ENCODE data around the gene CNTNAP3. TPM values are rescaled to one million over a fixed set of nuclear protein-coding genes. Genes with fewer than 3 reads are reported as not detected.
"Not testable (repeated sequence)": the region's sequence is repeated elsewhere in the genome, so short reads cannot be mapped to it uniquely, and the experiment has no call there.

CNTNAP3 gene
- total RNA-seq, 1 experiment from 2014 or later = not detected

DNA sequence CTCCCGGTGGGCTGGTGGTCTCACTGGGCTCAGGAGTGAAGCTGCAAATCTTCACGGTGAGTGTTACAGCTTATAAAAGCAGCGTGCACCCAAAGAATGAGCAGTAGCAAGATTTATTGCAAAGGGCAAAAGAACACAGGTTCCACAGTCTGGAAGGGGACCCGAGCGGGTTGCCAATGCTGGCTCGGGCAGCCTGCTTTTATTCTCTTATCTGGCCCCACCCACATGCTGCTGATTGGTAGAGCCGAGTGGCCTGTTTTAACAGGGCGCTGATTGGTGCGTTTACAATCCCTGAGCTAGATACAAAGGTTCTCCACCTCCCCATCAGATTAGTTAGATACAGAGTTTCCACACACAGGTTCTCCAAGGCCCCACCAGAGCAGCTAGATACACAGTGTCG is 246.2 kb downstream of the CNTNAP3 start:
- H3K27ac Mint-ChIP-seq (ENCODE audit: unreplicated experiment); H3K36me3 Mint-ChIP-seq (ENCODE audit: insufficient read depth, unreplicated experiment); H3K36me3 ChIP-seq (ENCODE audit: control insufficient read depth, insufficient read depth, low read length); H3K9me3 Mint-ChIP-seq (ENCODE audit: unreplicated experiment); intact Hi-C loops (cut with micrococcal nuclease; ENCODE audit: unreplicated experiment); H3K4me3 Mint-ChIP-seq (ENCODE audit: unreplicated experiment); DNase-seq; CTCF ChIA-PET; H3K27me3 ChIP-seq (replicated peaks; ENCODE audit: control insufficient read depth, insufficient read depth, low read length); H3K27me3 Mint-ChIP-seq (ENCODE audit: insufficient read depth, unreplicated experiment); H3K9me3 ChIP-seq; BruUV-seq (replicated peaks); POLR2A ChIA-PET; H3K4me1 Mint-ChIP-seq (ENCODE audit: low read depth, unreplicated experiment); H3K4me3 ChIP-seq (ENCODE audit: low read depth, low read length); H3K4me1 ChIP-seq: not testable (repeated sequence)

DNA sequence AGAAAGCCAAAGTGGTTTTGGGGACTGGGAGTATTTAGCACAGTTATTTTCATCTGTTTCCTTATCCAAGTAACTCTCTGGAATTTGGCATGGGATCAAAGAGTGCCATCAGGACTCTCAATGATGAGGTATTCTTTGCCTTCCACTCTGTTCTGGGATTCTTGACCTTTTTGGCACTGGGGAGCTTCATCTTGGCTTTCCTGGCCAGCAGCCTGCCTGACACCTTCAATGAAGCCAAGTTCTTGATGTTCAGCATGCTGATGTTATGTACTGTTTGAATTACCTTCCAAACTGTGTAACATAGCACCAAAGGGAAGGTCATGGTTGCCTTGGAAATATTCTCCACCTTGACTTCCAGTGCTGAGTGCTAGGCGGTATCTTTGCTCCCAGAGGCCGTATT is 248.8 kb downstream of the CNTNAP3 start:
- H3K4me1 Mint-ChIP-seq (ENCODE audit: low read depth, unreplicated experiment); intact Hi-C loops (cut with micrococcal nuclease; ENCODE audit: unreplicated experiment); H3K27ac Mint-ChIP-seq (ENCODE audit: unreplicated experiment): not testable (repeated sequence)

DNA sequence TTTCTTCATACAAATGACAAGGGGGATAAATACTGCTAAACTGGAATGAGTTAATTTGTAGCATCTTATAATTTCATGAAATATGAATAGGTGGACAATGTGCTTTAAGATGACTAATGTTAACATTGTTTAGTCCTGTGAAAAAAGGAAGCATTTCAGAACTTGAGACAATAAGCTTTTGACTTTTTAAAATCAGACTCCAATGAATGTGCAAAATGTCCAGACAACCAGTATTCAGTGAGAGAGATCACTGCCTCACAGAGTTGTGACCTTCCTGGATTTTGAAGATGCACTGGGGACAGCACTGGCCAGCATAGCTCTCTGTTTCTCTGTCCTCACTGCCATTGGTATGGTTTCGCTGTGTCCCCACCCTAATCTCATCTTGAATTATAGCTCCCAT is 249.7 kb downstream of the CNTNAP3 start:
- BruUV-seq (replicated peaks) = not testable (repeated sequence)

More for the DNA sequence above, 248.8 kb downstream of the CNTNAP3 start:
- H3K27me3 ChIP-seq (replicated peaks; ENCODE audit: control insufficient read depth, insufficient read depth, low read length); BruUV-seq (replicated peaks); H3K36me3 Mint-ChIP-seq (ENCODE audit: insufficient read depth, unreplicated experiment); H3K36me3 ChIP-seq (ENCODE audit: control insufficient read depth, insufficient read depth, low read length); H3K4me3 Mint-ChIP-seq (ENCODE audit: unreplicated experiment); H3K9me3 ChIP-seq; H3K27me3 Mint-ChIP-seq (ENCODE audit: insufficient read depth, unreplicated experiment); CTCF ChIA-PET; POLR2A ChIA-PET; DNase-seq; H3K9me3 Mint-ChIP-seq (ENCODE audit: unreplicated experiment); H3K4me3 ChIP-seq (ENCODE audit: low read depth, low read length); H3K4me1 ChIP-seq: not testable (repeated sequence)

DNA sequence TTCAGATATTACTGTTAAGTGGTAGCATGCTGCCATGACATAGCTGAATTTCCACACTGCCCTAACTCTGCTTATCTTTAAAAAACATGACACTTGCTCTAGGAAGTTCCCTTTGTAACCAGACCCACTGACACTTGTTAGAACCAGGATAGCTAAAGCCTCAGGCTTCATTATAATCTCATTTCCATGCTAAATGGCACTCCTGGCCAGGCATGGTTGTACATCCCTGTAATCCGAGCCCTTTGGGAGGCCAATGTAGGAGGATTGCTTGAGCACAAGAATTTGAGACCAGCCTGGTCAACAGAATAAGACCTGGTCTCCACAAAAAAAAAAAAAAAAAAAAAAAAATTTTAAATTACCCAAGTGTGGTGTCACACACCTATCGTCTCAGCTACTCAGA is 254.1 kb downstream of the CNTNAP3 start:
- DNase-seq; CTCF ChIA-PET; H3K27me3 Mint-ChIP-seq (ENCODE audit: insufficient read depth, unreplicated experiment); H3K4me1 ChIP-seq; H3K27me3 ChIP-seq (replicated peaks; ENCODE audit: control insufficient read depth, insufficient read depth, low read length); BruUV-seq (replicated peaks); intact Hi-C loops (cut with micrococcal nuclease; ENCODE audit: unreplicated experiment); H3K9me3 ChIP-seq; H3K36me3 Mint-ChIP-seq (ENCODE audit: insufficient read depth, unreplicated experiment); H3K9me3 Mint-ChIP-seq (ENCODE audit: unreplicated experiment); H3K36me3 ChIP-seq (ENCODE audit: control insufficient read depth, insufficient read depth, low read length); H3K4me3 Mint-ChIP-seq (ENCODE audit: unreplicated experiment); H3K4me1 Mint-ChIP-seq (ENCODE audit: low read depth, unreplicated experiment); H3K4me3 ChIP-seq (ENCODE audit: low read depth, low read length); POLR2A ChIA-PET; H3K27ac Mint-ChIP-seq (ENCODE audit: unreplicated experiment): not testable (repeated sequence)

More for the DNA sequence above, 249.7 kb downstream of the CNTNAP3 start:
- H3K4me3 Mint-ChIP-seq (ENCODE audit: unreplicated experiment); H3K4me1 ChIP-seq; H3K9me3 ChIP-seq; H3K36me3 Mint-ChIP-seq (ENCODE audit: insufficient read depth, unreplicated experiment); H3K9me3 Mint-ChIP-seq (ENCODE audit: unreplicated experiment); H3K4me1 Mint-ChIP-seq (ENCODE audit: low read depth, unreplicated experiment); H3K27ac Mint-ChIP-seq (ENCODE audit: unreplicated experiment); H3K27me3 Mint-ChIP-seq (ENCODE audit: insufficient read depth, unreplicated experiment); DNase-seq; intact Hi-C loops (cut with micrococcal nuclease; ENCODE audit: unreplicated experiment); CTCF ChIA-PET; H3K36me3 ChIP-seq (ENCODE audit: control insufficient read depth, insufficient read depth, low read length); H3K27me3 ChIP-seq (replicated peaks; ENCODE audit: control insufficient read depth, insufficient read depth, low read length); H3K4me3 ChIP-seq (ENCODE audit: low read depth, low read length); POLR2A ChIA-PET: not testable (repeated sequence)

DNA sequence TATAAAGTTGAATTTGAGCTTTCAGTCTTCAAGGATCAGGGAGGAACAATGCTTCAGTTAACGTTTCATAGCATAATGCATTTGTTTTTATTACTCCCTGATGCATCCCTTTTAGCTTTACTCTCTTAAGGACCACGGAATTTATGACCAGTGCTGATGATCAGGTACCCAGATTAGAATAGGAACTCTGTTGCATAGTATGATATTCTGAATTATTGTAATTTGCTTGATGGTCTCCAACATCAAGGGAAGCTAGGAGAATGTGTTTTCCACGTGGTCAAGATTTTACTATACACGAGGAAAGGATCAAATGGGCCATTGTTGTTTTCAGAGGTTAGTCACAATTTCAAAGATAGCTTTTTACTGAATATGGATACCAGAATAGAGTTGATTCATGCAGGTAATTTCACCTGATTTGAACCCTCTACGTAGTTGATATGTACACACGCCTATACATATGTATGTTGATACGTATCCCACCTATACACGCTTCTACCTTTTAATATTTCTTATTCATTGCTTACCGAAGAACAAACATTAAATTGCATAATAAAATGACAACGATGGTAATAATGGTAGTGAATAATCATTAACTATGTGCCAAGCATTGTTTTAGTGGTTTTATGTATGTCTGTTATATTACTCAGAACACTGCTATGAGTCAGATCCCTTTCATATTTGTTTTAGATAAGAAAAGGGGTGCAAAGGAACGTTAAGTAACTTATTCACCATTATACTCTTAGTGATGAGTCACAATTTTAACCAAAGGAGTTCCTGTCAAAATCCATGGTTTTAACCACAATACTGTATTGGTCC is 257.6 kb downstream of the CNTNAP3 start:
- H3K4me1 Mint-ChIP-seq (ENCODE audit: low read depth, unreplicated experiment); H3K36me3 Mint-ChIP-seq (ENCODE audit: insufficient read depth, unreplicated experiment); H3K9me3 ChIP-seq; H3K4me3 Mint-ChIP-seq (ENCODE audit: unreplicated experiment); DNase-seq; POLR2A ChIA-PET; CTCF ChIA-PET; H3K36me3 ChIP-seq (ENCODE audit: control insufficient read depth, insufficient read depth, low read length); H3K4me1 ChIP-seq; BruUV-seq (replicated peaks); H3K9me3 Mint-ChIP-seq (ENCODE audit: unreplicated experiment); H3K27me3 Mint-ChIP-seq (ENCODE audit: insufficient read depth, unreplicated experiment); H3K4me3 ChIP-seq (ENCODE audit: low read depth, low read length); intact Hi-C loops (cut with micrococcal nuclease; ENCODE audit: unreplicated experiment); H3K27ac Mint-ChIP-seq (ENCODE audit: unreplicated experiment); H3K27me3 ChIP-seq (replicated peaks; ENCODE audit: control insufficient read depth, insufficient read depth, low read length): not testable (repeated sequence)

DNA sequence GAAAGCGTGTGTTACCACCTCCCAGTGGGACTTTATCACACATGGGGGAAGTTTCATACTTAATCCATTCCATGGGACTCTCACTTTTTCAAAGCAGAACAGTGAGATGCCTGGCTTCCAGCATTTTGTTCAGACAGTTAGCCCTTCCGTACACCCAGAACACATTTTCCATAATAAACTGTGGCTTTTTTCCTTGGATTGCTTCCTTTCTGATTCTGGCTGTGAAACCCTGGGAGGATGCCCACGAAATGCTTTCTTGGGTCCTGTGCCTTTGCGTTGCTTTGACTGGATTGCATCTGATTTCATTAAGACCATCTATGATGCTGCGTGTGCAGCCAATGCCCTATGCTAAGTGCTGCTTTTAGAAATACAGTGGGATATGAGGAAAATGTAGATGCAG is 259.1 kb downstream of the CNTNAP3 start:
- H3K27ac Mint-ChIP-seq (ENCODE audit: unreplicated experiment); CTCF ChIA-PET; H3K9me3 ChIP-seq; H3K27me3 ChIP-seq (replicated peaks; ENCODE audit: control insufficient read depth, insufficient read depth, low read length); DNase-seq; BruUV-seq (replicated peaks); H3K36me3 ChIP-seq (ENCODE audit: control insufficient read depth, insufficient read depth, low read length); H3K4me1 ChIP-seq; H3K36me3 Mint-ChIP-seq (ENCODE audit: insufficient read depth, unreplicated experiment); H3K27me3 Mint-ChIP-seq (ENCODE audit: insufficient read depth, unreplicated experiment); intact Hi-C loops (cut with micrococcal nuclease; ENCODE audit: unreplicated experiment); H3K4me3 Mint-ChIP-seq (ENCODE audit: unreplicated experiment); H3K4me3 ChIP-seq (ENCODE audit: low read depth, low read length); H3K4me1 Mint-ChIP-seq (ENCODE audit: low read depth, unreplicated experiment); H3K9me3 Mint-ChIP-seq (ENCODE audit: unreplicated experiment); POLR2A ChIA-PET: not testable (repeated sequence)

DNA sequence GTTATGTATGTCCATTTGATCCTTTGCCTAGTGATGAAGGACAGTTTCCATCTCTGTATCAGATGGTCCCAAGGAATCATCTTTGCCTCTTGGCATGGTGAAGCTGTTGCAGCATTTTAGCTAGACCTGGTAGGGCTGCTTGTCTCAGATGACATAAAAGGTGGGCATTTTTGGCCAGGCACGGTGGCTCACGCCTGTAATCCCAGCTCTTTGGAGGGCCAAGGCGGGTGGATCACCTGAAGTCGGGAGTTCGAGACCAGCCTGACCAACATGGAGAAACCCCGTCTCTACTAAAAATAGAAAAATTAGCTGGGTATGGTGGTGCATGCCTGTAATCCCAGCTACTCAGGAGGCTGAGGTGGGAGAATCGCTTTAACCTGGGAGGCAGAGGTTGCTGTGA is 259.8 kb downstream of the CNTNAP3 start:
- POLR2A ChIA-PET = not testable (repeated sequence)

More for the DNA sequence above, 259.8 kb downstream of the CNTNAP3 start:
- BruUV-seq (replicated peaks); H3K4me1 ChIP-seq; H3K4me3 Mint-ChIP-seq (ENCODE audit: unreplicated experiment); H3K36me3 Mint-ChIP-seq (ENCODE audit: insufficient read depth, unreplicated experiment); intact Hi-C loops (cut with micrococcal nuclease; ENCODE audit: unreplicated experiment); H3K27me3 Mint-ChIP-seq (ENCODE audit: insufficient read depth, unreplicated experiment); H3K27me3 ChIP-seq (replicated peaks; ENCODE audit: control insufficient read depth, insufficient read depth, low read length); H3K36me3 ChIP-seq (ENCODE audit: control insufficient read depth, insufficient read depth, low read length); H3K27ac Mint-ChIP-seq (ENCODE audit: unreplicated experiment); H3K4me3 ChIP-seq (ENCODE audit: low read depth, low read length); H3K9me3 ChIP-seq; H3K9me3 Mint-ChIP-seq (ENCODE audit: unreplicated experiment); CTCF ChIA-PET; DNase-seq; H3K4me1 Mint-ChIP-seq (ENCODE audit: low read depth, unreplicated experiment): not testable (repeated sequence)

Data from Caco-2 (cell line).